HepG2 (cell line): ENCODE measurements around the gene CPT1C. TPM values are rescaled to one million over a fixed set of nuclear protein-coding genes. Genes with fewer than 3 reads are reported as not detected.

ENCODE experiments used
- AKAP8 ChIP-seq: sonication (generic); formaldehyde crosslinking; IDR thresholded peaks from 2 replicates; pipeline ENCODE4 v1.5.1; 2020; ENCODE audit warnings: mild to moderate bottlenecking, missing genetic modification reagents
- ATAD3A ChIP-seq: sonication (generic); formaldehyde crosslinking; IDR thresholded peaks from 2 replicates; pipeline ENCODE4 v1.4.0; 2020; ENCODE audit warnings: missing genetic modification reagents
- MAZ ChIP-seq, 2 experiments: sonication (generic) in 1 of 2; formaldehyde crosslinking in 1 of 2; IDR thresholded peaks; 2 replicates each; pipeline versions ENCODE4 v1.5.0 to v1.6.1; 2012 to 2020; ENCODE audit warnings: low read depth in 2 of 2, mild to moderate bottlenecking in 2 of 2, borderline replicate concordance in 1 of 2, improper control_type of control experiment in 1 of 2, low read length in 1 of 2, missing genetic modification reagents in 1 of 2, moderate library complexity in 1 of 2
- MEIS1 ChIP-seq: sonication (generic); formaldehyde crosslinking; IDR thresholded peaks from 2 replicates; pipeline ENCODE4 v1.9.0; 2021; ENCODE audit warnings: mild to moderate bottlenecking, missing genetic modification reagents, moderate library complexity, borderline replicate concordance
- NBN ChIP-seq: fragments of 450-650 bp; conservative IDR thresholded peaks from 2 replicates; pipeline ENCODE4 v1.6.1; 2017
- PHF20 ChIP-seq: sonication (generic); formaldehyde crosslinking; IDR thresholded peaks from 2 replicates; pipeline ENCODE4 v1.5.0; 2020; ENCODE audit warnings: mild to moderate bottlenecking, missing genetic modification reagents
- POLR2A ChIP-seq, 2 experiments: IDR thresholded peaks; 2 replicates each; pipeline ENCODE4 v1.6.1; 2011; ENCODE audit warnings: low read depth in 2 of 2, low read length in 2 of 2, mild to moderate bottlenecking in 1 of 2, moderate library complexity in 1 of 2; ENCODE audit not compliant: insufficient read depth in 1 of 2
- RBAK ChIP-seq: sonication (generic); formaldehyde crosslinking; IDR thresholded peaks from 2 replicates; pipeline ENCODE4 v1.5.1; 2020; ENCODE audit warnings: mild to moderate bottlenecking, missing genetic modification reagents
- RBFOX2 ChIP-seq: fragments of 200-400 bp; formaldehyde crosslinking; IDR thresholded peaks from 2 replicates; pipeline ENCODE4 v1.6.1; 2017; ENCODE audit warnings: low read depth, mild to moderate bottlenecking, low read length
- ZNF383 ChIP-seq: sonication (generic); formaldehyde crosslinking; IDR thresholded peaks from 2 replicates; pipeline ENCODE4 v1.4.0; 2020; ENCODE audit warnings: missing genetic modification reagents, mild to moderate bottlenecking, borderline replicate concordance
- polyA plus RNA-seq, 8 experiments: library from polyadenylated mRNA; depleted of rRNA in 3 of 8; stranded (reverse) in 7 of 8; unstranded in 1 of 8; fragments of >200 nt; fragmentation: Illumina TruSeq in 4 of 8; extraction: Trizol in 4 of 8; gene quantifications; 2 replicates each; pipeline versions ENCODE4 v1.2.1 to v1.2.3, GENCODE V29; 2011 to 2016; ENCODE audit warnings: low read depth in 4 of 8, missing spikeins in 1 of 8, mixed read lengths in 1 of 8; ENCODE audit not compliant: insufficient read depth in 1 of 8
- total RNA-seq, 5 experiments: library from RNA; depleted of rRNA; stranded (reverse); fragments of >200 nt; fragmentation: Illumina TruSeq; extraction: Trizol; gene quantifications; 2 replicates each; pipeline ENCODE4 v1.2.3, GENCODE V29; 2016; ENCODE audit warnings: low read depth in 1 of 5
- TF ChIP-seq, protein P1 (sequence below): sonication (generic); formaldehyde crosslinking; IDR thresholded peaks from 2 replicates; pipeline ENCODE4 v1.8.0; 2022; ENCODE audit warnings: missing genetic modification reagents, low read depth, mild to moderate bottlenecking, borderline replicate concordance
- TF ChIP-seq, protein P2 (sequence below): IDR thresholded peaks from 2 replicates; pipeline ENCODE4 v1.6.1; 2012; ENCODE audit warnings: inconsistent platforms
- TF ChIP-seq, protein P3 (sequence below): sonication (generic); formaldehyde crosslinking; IDR thresholded peaks from 2 replicates; pipeline ENCODE4 v1.8.1; 2023; ENCODE audit warnings: mild to moderate bottlenecking, moderate library complexity, missing genetic modification reagents
- TF ChIP-seq, protein P4 (sequence below), 2 experiments: sonication (generic) in 1 of 2; formaldehyde crosslinking in 1 of 2; IDR thresholded peaks; 2 replicates each; pipeline versions ENCODE4 v1.4.0 to v1.6.1; 2018 to 2020; ENCODE audit warnings: missing genetic modification reagents in 2 of 2, borderline replicate concordance in 1 of 2, low read depth in 1 of 2, mild to moderate bottlenecking in 1 of 2, missing biosample characterization in 1 of 2
- TF ChIP-seq, protein P5 (sequence below): sonication (generic); formaldehyde crosslinking; IDR thresholded peaks from 2 replicates; pipeline ENCODE4 v1.5.0; 2020; ENCODE audit warnings: mild to moderate bottlenecking, missing genetic modification reagents
- TF ChIP-seq, protein P6 (sequence below): sonication (generic); formaldehyde crosslinking; IDR thresholded peaks from 2 replicates; pipeline ENCODE4 v1.8.1; 2023; ENCODE audit warnings: missing genetic modification reagents, inconsistent platforms, borderline replicate concordance
- TF ChIP-seq, protein P7 (sequence below): sonication (generic); formaldehyde crosslinking; IDR thresholded peaks from 2 replicates; pipeline ENCODE4 v1.4.0; 2020; ENCODE audit warnings: missing genetic modification reagents, borderline replicate concordance

CPT1C gene
- total and polyA plus RNA-seq, 2 of the 13 experiments (the other 11 are each of a cell fraction or from before 2014, with no cell fraction given): 0.18 TPM; not detected in 1

DNA sequence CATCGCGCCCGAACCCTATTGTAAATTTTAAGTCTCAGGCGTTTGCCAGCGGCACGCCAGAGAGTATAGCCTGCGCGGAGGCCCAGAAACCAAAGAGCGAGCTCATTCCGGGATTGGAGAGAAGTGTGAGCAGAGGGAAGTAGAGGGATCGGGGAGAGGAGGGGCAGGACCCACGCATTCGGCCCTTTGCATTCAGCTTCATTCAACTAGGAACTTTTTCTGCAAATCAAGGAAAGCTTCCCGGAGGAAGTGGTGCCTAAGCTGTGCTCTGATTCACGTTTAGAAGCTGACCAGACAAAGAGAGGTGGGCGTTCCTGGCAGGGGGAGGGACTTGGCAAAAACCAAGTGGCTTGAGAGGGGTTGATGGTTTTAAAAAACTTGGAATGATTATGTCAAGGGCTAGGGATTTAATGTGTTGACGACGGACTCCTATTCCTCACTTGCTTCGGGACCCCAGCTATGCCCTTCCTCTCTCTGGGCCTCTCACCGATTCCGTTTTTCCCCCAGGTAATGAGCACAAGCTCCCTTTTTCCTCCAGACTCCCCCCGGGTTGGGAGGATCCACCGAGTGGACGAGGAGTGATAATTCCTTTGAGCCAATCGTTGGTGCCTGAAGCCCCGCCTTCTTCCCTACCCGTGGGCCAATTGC, 14.7 kb upstream of the CPT1C start (continued):
- TF ChIP-seq, protein P1, sequence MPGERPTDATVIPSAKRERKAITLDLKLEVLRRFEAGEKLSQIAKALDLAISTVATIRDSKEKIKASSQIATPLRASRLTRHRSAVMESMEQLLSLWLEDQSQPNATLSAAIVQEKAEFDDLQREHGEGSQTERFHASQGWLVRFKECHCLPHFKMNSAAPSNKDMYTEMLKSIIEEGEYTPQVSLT (CRISPR knock-in tag): no peak
- TF ChIP-seq AKAP8 (CRISPR knock-in tag) (0 out of 2 replicates have a peak, but pooled peaks have one; percentile 53), POLR2A (IDR thresholded peaks at IDR 0.05; ENCODE audit: insufficient read depth in 1 of 2, low read depth in 2 of 2, low read length in 2 of 2) (peak; percentile 71 to 77), PHF20 (no peak), NBN (no peak), MEIS1 (CRISPR knock-in tag) (no peak; the same call in 1 of the 2 replicates), RBFOX2 (no peak), ZNF383 (no peak), ATAD3A (CRISPR knock-in tag) (no peak), RBAK (CRISPR knock-in tag) (no peak), MAZ (IDR thresholded peaks at IDR 0.05; ENCODE audit: borderline replicate concordance, low read depth, low read length) (peak; percentile 94), MAZ (CRISPR knock-in tag; IDR thresholded peaks at IDR 0.05; ENCODE audit: low read depth) (no peak)
- TF ChIP-seq, protein P2, sequence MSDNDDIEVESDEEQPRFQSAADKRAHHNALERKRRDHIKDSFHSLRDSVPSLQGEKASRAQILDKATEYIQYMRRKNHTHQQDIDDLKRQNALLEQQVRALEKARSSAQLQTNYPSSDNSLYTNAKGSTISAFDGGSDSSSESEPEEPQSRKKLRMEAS: peak; percentile 60
- TF ChIP-seq, protein P3, sequence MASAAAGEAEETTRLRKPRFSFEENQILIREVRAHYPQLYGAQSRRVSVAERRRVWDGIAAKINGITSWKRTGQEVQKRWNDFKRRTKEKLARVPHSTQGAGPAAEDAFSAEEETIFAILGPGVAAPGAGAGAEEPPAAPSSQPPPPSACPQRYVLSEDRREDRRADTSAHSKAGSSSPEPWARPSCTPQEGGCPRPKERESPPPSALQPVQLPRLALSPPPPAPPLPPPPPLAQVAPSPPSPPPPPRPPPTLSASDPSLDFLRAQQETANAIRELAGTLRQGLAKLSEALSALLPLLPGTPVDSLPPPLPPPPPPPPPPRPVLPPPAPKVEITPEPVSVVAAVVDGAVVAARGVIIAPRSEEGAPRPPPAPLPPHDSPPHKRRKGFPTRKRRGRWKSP: peak; percentile 15; the same call in 1 of the 2 replicates
- TF ChIP-seq, protein P4, sequence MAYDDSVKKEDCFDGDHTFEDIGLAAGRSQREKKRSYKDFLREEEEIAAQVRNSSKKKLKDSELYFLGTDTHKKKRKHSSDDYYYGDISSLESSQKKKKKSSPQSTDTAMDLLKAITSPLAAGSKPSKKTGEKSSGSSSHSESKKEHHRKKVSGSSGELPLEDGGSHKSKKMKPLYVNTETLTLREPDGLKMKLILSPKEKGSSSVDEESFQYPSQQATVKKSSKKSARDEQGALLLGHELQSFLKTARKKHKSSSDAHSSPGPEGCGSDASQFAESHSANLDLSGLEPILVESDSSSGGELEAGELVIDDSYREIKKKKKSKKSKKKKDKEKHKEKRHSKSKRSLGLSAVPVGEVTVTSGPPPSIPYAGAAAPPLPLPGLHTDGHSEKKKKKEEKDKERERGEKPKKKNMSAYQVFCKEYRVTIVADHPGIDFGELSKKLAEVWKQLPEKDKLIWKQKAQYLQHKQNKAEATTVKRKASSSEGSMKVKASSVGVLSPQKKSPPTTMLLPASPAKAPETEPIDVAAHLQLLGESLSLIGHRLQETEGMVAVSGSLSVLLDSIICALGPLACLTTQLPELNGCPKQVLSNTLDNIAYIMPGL (CRISPR knock-in tag; IDR thresholded peaks at IDR 0.05; ENCODE audit: borderline replicate concordance in 1 of 2, low read depth in 1 of 2): no peak
- TF ChIP-seq, protein P5, sequence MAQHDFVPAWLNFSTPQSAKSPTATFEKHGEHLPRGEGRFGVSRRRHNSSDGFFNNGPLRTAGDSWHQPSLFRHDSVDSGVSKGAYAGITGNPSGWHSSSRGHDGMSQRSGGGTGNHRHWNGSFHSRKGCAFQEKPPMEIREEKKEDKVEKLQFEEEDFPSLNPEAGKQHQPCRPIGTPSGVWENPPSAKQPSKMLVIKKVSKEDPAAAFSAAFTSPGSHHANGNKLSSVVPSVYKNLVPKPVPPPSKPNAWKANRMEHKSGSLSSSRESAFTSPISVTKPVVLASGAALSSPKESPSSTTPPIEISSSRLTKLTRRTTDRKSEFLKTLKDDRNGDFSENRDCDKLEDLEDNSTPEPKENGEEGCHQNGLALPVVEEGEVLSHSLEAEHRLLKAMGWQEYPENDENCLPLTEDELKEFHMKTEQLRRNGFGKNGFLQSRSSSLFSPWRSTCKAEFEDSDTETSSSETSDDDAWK (CRISPR knock-in tag): no peak
- TF ChIP-seq, protein P6, sequence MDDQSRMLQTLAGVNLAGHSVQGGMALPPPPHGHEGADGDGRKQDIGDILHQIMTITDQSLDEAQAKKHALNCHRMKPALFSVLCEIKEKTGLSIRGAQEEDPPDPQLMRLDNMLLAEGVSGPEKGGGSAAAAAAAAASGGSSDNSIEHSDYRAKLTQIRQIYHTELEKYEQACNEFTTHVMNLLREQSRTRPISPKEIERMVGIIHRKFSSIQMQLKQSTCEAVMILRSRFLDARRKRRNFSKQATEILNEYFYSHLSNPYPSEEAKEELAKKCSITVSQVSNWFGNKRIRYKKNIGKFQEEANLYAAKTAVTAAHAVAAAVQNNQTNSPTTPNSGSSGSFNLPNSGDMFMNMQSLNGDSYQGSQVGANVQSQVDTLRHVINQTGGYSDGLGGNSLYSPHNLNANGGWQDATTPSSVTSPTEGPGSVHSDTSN (CRISPR knock-in tag): no peak
- TF ChIP-seq, protein P7, sequence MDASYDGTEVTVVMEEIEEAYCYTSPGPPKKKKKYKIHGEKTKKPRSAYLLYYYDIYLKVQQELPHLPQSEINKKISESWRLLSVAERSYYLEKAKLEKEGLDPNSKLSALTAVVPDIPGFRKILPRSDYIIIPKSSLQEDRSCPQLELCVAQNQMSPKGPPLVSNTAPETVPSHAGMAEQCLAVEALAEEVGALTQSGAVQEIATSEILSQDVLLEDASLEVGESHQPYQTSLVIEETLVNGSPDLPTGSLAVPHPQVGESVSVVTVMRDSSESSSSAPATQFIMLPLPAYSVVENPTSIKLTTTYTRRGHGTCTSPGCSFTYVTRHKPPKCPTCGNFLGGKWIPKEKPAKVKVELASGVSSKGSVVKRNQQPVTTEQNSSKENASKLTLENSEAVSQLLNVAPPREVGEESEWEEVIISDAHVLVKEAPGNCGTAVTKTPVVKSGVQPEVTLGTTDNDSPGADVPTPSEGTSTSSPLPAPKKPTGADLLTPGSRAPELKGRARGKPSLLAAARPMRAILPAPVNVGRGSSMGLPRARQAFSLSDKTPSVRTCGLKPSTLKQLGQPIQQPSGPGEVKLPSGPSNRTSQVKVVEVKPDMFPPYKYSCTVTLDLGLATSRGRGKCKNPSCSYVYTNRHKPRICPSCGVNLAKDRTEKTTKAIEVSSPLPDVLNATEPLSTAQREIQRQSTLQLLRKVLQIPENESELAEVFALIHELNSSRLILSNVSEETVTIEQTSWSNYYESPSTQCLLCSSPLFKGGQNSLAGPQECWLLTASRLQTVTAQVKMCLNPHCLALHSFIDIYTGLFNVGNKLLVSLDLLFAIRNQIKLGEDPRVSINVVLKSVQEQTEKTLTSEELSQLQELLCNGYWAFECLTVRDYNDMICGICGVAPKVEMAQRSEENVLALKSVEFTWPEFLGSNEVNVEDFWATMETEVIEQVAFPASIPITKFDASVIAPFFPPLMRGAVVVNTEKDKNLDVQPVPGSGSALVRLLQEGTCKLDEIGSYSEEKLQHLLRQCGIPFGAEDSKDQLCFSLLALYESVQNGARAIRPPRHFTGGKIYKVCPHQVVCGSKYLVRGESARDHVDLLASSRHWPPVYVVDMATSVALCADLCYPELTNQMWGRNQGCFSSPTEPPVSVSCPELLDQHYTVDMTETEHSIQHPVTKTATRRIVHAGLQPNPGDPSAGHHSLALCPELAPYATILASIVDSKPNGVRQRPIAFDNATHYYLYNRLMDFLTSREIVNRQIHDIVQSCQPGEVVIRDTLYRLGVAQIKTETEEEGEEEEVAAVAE (CRISPR knock-in tag): peak; percentile 46; the same call in 1 of the 2 replicates
